ENCODE measurements around the gene CASP10. TPM values are rescaled to one million over a fixed set of nuclear protein-coding genes. Genes with fewer than 3 reads are reported as not detected.
A peak's percentile ranks its signal among the peaks of the same experiment; 100 is the strongest.

The CASP10 gene
- total and polyA plus RNA-seq, 2 donors (not counting 1 experiment from before 2014, with no cell fraction given) = 16.0 to 34.3 TPM

- H3K36me3 ChIP-seq (replicated peaks in 1 of 2; ENCODE audit: control extremely low read depth in 1 of 2, control insufficient read depth in 1 of 2, extremely low read depth in 1 of 2, insufficient read depth in 2 of 2, low read length in 1 of 2) = peaks cover 22 to 57% of the 10 kb centered on the region in 2 experiments
- H3K4me3 Mint-ChIP-seq = no peak overlapping the region
- peak overlapping the region; percentile 43 for H3K27ac Mint-ChIP-seq
- CTCF ChIA-PET = no interaction called here
- no peaks in the 10 kb centered on the region for H3K27me3 ChIP-seq (replicated peaks in 1 of 4; ENCODE audit: control extremely low read depth in 1 of 4, control insufficient read depth in 3 of 4, insufficient read depth in 4 of 4, low read length in 3 of 4)
- ATAC-seq (ENCODE audit: low read depth) (no peak), DNase-seq (no peak)
- no peak overlapping the region for H3K9ac ChIP-seq (ENCODE audit: low read length)
- WGBS (ENCODE audit: insufficient coverage) = no CpG with 5 or more reads among the region's 2 CpGs
- peaks cover 63% of the 10 kb centered on the region for H4K20me1 ChIP-seq (ENCODE audit: control insufficient read depth, insufficient read depth, low read length, poor library complexity, severe bottlenecking)
- H3K79me2 ChIP-seq (ENCODE audit: control insufficient read depth, insufficient read depth, low read length) = peaks cover 91% of the 10 kb centered on the region
- H3K27me3 Mint-ChIP-seq = no peaks in the 10 kb centered on the region
- H3K4me3 ChIP-seq (ENCODE audit: control extremely low read depth in 1 of 5, extremely low read depth in 1 of 5, insufficient read depth in 1 of 5, low read depth in 2 of 5, low read length in 4 of 5) = no peak overlapping the region
- POLR2A ChIA-PET = no interaction called here
- intact Hi-C loops (cut with micrococcal nuclease) = no loop called here
- no peak for TF ChIP-seq EZH2 (IDR thresholded peaks at IDR 0.05; ENCODE audit: borderline replicate concordance, insufficient read depth, low read depth, low read length, poor library complexity, severe bottlenecking)
- no peak for TF ChIP-seq CTCF (IDR thresholded peaks at IDR 0.05)
- H3K27ac ChIP-seq (ENCODE audit: low read length in 2 of 2) = peak overlapping the region in 1 of 2 donors; percentile 56
- H3K4me1 Mint-ChIP-seq = peaks cover 60% of the 10 kb centered on the region
- H2AFZ ChIP-seq (ENCODE audit: insufficient read depth, low read depth, low read length, poor library complexity, severe bottlenecking) = no peak overlapping the region
- H3K4me1 ChIP-seq (ENCODE audit: control insufficient read depth in 2 of 2, insufficient read depth in 2 of 2, low read length in 2 of 2) = peaks cover 26 to 33% of the 10 kb centered on the region in 2 donors
- H3K9me3 Mint-ChIP-seq (ENCODE audit: insufficient read depth) = no peaks in the 10 kb centered on the region
- no peaks in the 10 kb centered on the region for H3K9me3 ChIP-seq (ENCODE audit: control extremely low read depth in 1 of 3, control insufficient read depth in 2 of 3, insufficient read depth in 1 of 3, low read length in 2 of 3)
- no peak overlapping the region for H3K4me2 ChIP-seq (replicated peaks; ENCODE audit: low read depth, low read length, poor library complexity, severe bottlenecking)
Observed at GRCh38 chr2:201266629-201267028, 83.7 kb downstream of the CASP10 start.

- Histone ChIP-seq H3K27me3 (replicated peaks in 1 of 4; ENCODE audit: control extremely low read depth in 1 of 4, control insufficient read depth in 3 of 4, insufficient read depth in 4 of 4, low read length in 3 of 4) (no peaks in the 10 kb centered on the region), H3K4me1 (ENCODE audit: control insufficient read depth in 2 of 2, insufficient read depth in 2 of 2, low read length in 2 of 2) (peaks cover 24 to 28% of the 10 kb centered on the region in 2 donors), H2AFZ (ENCODE audit: insufficient read depth, low read depth, low read length, poor library complexity, severe bottlenecking) (no peak overlapping the region), H3K36me3 (replicated peaks in 1 of 2; ENCODE audit: control extremely low read depth in 1 of 2, control insufficient read depth in 1 of 2, extremely low read depth in 1 of 2, insufficient read depth in 2 of 2, low read length in 1 of 2) (peaks cover 22 to 65% of the 10 kb centered on the region in 2 experiments), H4K20me1 (ENCODE audit: control insufficient read depth, insufficient read depth, low read length, poor library complexity, severe bottlenecking) (peaks cover 67% of the 10 kb centered on the region), H3K27ac (ENCODE audit: low read length in 2 of 2) (peak overlapping the region in 1 of 2 donors; percentile 44), H3K4me2 (replicated peaks; ENCODE audit: low read depth, low read length, poor library complexity, severe bottlenecking) (no peak overlapping the region), H3K4me3 (ENCODE audit: control extremely low read depth in 1 of 5, extremely low read depth in 1 of 5, insufficient read depth in 1 of 5, low read depth in 2 of 5, low read length in 4 of 5) (no peak overlapping the region), H3K9me3 (ENCODE audit: control extremely low read depth in 1 of 3, control insufficient read depth in 2 of 3, insufficient read depth in 1 of 3, low read length in 2 of 3) (no peaks in the 10 kb centered on the region), H3K79me2 (ENCODE audit: control insufficient read depth, insufficient read depth, low read length) (peaks cover 92% of the 10 kb centered on the region), H3K9ac (ENCODE audit: low read length) (no peak overlapping the region)
- intact Hi-C loops (cut with micrococcal nuclease) = no loop called here
- CTCF ChIA-PET = interaction anchor here (0.6 to 1.0 kb wide), 3 partner anchors 30 to 110 kb away, joined by 3 to 4 read pairs (median 3); no protein-coding TSS in a partner anchor
- TF ChIP-seq EZH2 (IDR thresholded peaks at IDR 0.05; ENCODE audit: borderline replicate concordance, insufficient read depth, low read depth, low read length, poor library complexity, severe bottlenecking) (no peak), CTCF (IDR thresholded peaks at IDR 0.05) (no peak)
- 80% methylated on average over 8 of the region's 12 CpGs for WGBS (ENCODE audit: insufficient coverage)
- ATAC-seq (ENCODE audit: low read depth) (no peak), DNase-seq (no peak)
- Mint-ChIP-seq H3K9me3 (ENCODE audit: insufficient read depth) (no peaks in the 10 kb centered on the region), H3K27ac (peak overlapping the region; percentile 69), H3K27me3 (no peaks in the 10 kb centered on the region), H3K4me3 (no peak overlapping the region), H3K4me1 (peaks cover 62% of the 10 kb centered on the region)
- POLR2A ChIA-PET = no interaction called here
Observed at GRCh38 chr2:201267278-201268030, 84.5 kb downstream of the CASP10 start.
